ENCODE data around the gene ZNF526. TPM values are rescaled to one million over a fixed set of nuclear protein-coding genes. Genes with fewer than 3 reads are reported as not detected.

ZNF526 gene
- 1 to 10 TPM; 8.0 to 8.8 (median 8.5) TPM for polyA plus RNA-seq (ENCODE audit: insufficient read length in 4 of 4)

- DNase-seq (ENCODE audit: low read depth in 4 of 4, low spot score in 3 of 4) = peak; percentile 94 to 96 (median 95)
These were observed at the start of gene ZNF526 for GRCh38 chr19:42219812-42220750. TSS of gene ZNF526 (plus strand) at chr19:42220312. CDS start at chr19:42224404, 4,092 bp downstream.

- DNase-seq (ENCODE audit: low read depth in 4 of 4, low spot score in 3 of 4) = no peak
These were observed 49.4 kb upstream of the ZNF526 start for GRCh38 chr19:42170715-42171114.

GRCh38 chr19:42172261-42172660, 47.9 kb upstream of the ZNF526 start:
- DNase-seq (ENCODE audit: low read depth in 4 of 4, low spot score in 3 of 4) = no peak

- DNase-seq (ENCODE audit: low read depth in 4 of 4, low spot score in 3 of 4) = no peak
These were observed 46.4 kb upstream of the ZNF526 start for GRCh38 chr19:42173695-42174094.

GRCh38 chr19:42174188-42174587, 45.9 kb upstream of the ZNF526 start:
- no peak for DNase-seq (ENCODE audit: low read depth in 4 of 4, low spot score in 3 of 4)

- DNase-seq (ENCODE audit: low read depth in 4 of 4, low spot score in 3 of 4) = no peak
These were observed 45.0 kb upstream of the ZNF526 start for GRCh38 chr19:42174958-42175734.

GRCh38 chr19:42175952-42176648, 44.0 kb upstream of the ZNF526 start:
- no peak for DNase-seq (ENCODE audit: low read depth in 4 of 4, low spot score in 3 of 4)

GRCh38 chr19:42176649-42176989, 43.5 kb upstream of the ZNF526 start:
- DNase-seq (ENCODE audit: low read depth in 4 of 4, low spot score in 3 of 4) = no peak

GRCh38 chr19:42176990-42177685, 43.0 kb upstream of the ZNF526 start:
- DNase-seq (ENCODE audit: low read depth in 4 of 4, low spot score in 3 of 4) = peak in 3 of 4 donors; percentile 30 to 43 (median 40)

- DNase-seq (ENCODE audit: low read depth in 4 of 4, low spot score in 3 of 4) = no peak
These were observed 42.5 kb upstream of the ZNF526 start for GRCh38 chr19:42177686-42178019.

GRCh38 chr19:42178791-42179674, 41.1 kb upstream of the ZNF526 start:
- no peak for DNase-seq (ENCODE audit: low read depth in 4 of 4, low spot score in 3 of 4)

- peak in 3 of 4 donors; percentile 38 to 53 (median 44) for DNase-seq (ENCODE audit: low read depth in 4 of 4, low spot score in 3 of 4)
These were observed 35.7 kb upstream of the ZNF526 start for GRCh38 chr19:42184401-42184861.

GRCh38 chr19:42185277-42185676, 34.8 kb upstream of the ZNF526 start:
- DNase-seq (ENCODE audit: low read depth in 4 of 4, low spot score in 3 of 4) = no peak

- DNase-seq (ENCODE audit: low read depth in 4 of 4, low spot score in 3 of 4) = no peak
These were observed 31.4 kb upstream of the ZNF526 start for GRCh38 chr19:42188665-42189064.

GRCh38 chr19:42189133-42189532, 31.0 kb upstream of the ZNF526 start:
- no peak for DNase-seq (ENCODE audit: low read depth in 4 of 4, low spot score in 3 of 4)

GRCh38 chr19:42191330-42191729, 28.8 kb upstream of the ZNF526 start:
- DNase-seq (ENCODE audit: low read depth in 4 of 4, low spot score in 3 of 4) = no peak

GRCh38 chr19:42191855-42192254, 28.3 kb upstream of the ZNF526 start:
- DNase-seq (ENCODE audit: low read depth in 4 of 4, low spot score in 3 of 4) = no peak

GRCh38 chr19:42193294-42193693, 26.8 kb upstream of the ZNF526 start:
- no peak for DNase-seq (ENCODE audit: low read depth in 4 of 4, low spot score in 3 of 4)

- DNase-seq (ENCODE audit: low read depth in 4 of 4, low spot score in 3 of 4) = no peak
These were observed 26.4 kb upstream of the ZNF526 start for GRCh38 chr19:42193706-42194105.
